Right cardiac atrium (tissue), 5 donors: ENCODE results near the gene EAF1. TPM values are rescaled to one million over a fixed set of nuclear protein-coding genes. Genes with fewer than 3 reads are reported as not detected.

Source experiments
- ATAC-seq, 2 donors: fragments of 200-7000 bp; cut with Tn5 transposase; one replicate each; pipeline versions ENCODE4 v1.8.0 to v1.9.1; 2020; ENCODE audit warnings: moderate library complexity in 2 of 2, mild to moderate bottlenecking in 1 of 2
- DNase-seq, 3 donors: peaks; one replicate each; pipeline ENCODE4 v3.0.0-alpha.2; 2020
- H3K27ac ChIP-seq: one replicate; pipeline ENCODE4 v1.5.1; 2013; ENCODE audit warnings: mild to moderate bottlenecking, low read length, control low read depth, moderate library complexity
- H3K27me3 ChIP-seq: one replicate; pipeline ENCODE4 v1.6.1; 2013; ENCODE audit not compliant: control insufficient read depth, insufficient read depth
- H3K4me1 ChIP-seq: one replicate; pipeline ENCODE4 v1.6.1; 2013; ENCODE audit warnings: low read length; ENCODE audit not compliant: control insufficient read depth, insufficient read depth
- H3K4me3 ChIP-seq: one replicate; pipeline ENCODE4 v1.5.1; 2013; ENCODE audit warnings: low read length, control low read depth
- H3K9me3 ChIP-seq: one replicate; pipeline ENCODE4 v1.6.1; 2013; ENCODE audit warnings: low read length; ENCODE audit not compliant: control insufficient read depth
- WGBS: extraction: QIAGEN DNeasy Blood & Tissue Kit; methylation state at CpG from one replicate; pipeline ENCODE4 v1.1.7; 2013; 5-methylcytosine and 5-hydroxymethylcytosine counted together
- intact Hi-C, 4 donors: fragments of 100-400 bp; cut with DNase I; formaldehyde crosslinking; loops; one replicate each; pipeline versions ENCODE4 v1.11.0 to v1.14.0; 2022 to 2023
- polyA plus RNA-seq: library from polyadenylated mRNA; stranded (reverse); fragments of 200-250 nt; gene quantifications from one replicate; pipeline ENCODE4 v1.2.3, GENCODE V29; 2013
- total RNA-seq, 4 donors: library from RNA; stranded (reverse); fragmentation: NEBNext Ultra II Directional; extraction: Animal tissue kit (Norgen Biotek cat#: 25700); gene quantifications; one replicate each; pipeline ENCODE4 v1.2.1, GENCODE V29; 2021
- donor health status: healthy with polysubstance abuse.
- donor health status: DM: no; HTN: yes; CAD: no.
- donor health status: DM: no; HTN: no; CAD: no.
- donor health status: DM: no; HTN: yes; CAD: no; lungs with severe emphysema.
- donor health status: DM: yes; HTN: yes; CAD: no.

The EAF1 gene
- total and polyA plus RNA-seq, 5 donors = 3.3 to 13.1 (median 7.8) TPM

DNA sequence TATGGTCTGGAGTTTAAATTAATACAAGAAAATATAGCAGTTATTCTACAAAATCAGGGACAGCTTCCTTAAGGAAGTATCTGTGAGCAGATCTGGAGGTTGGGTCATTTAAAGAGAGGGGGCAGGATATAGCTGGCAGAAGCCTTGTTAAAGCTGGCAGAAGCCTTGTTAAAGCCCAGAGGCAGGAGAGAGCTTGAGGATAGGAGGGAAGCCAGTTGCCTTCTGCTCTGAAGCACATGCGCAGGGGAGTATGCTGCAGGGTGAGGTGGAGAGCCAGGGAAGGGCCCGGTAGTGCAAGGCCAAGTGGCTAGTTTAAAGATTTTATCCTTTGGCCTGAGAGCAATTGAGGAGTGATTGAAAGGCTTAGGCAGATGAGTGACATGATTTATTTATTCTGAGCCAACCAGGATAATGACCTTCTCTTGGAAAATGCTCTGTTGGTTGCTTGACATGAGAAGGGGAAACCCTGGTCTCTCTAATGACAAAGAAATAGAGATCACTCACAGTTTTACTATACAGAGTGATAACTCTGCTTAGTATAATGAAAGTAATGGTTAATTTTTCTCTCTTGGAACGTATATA lies 3.9 kb downstream of the EAF1 start:
- ATAC-seq (no peak), DNase-seq (no peak)
- Histone ChIP-seq H3K4me1 (peaks cover 2% of the 10 kb centered on the region), H3K9me3 (no peaks in the 10 kb centered on the region), H3K27me3 (no peaks in the 10 kb centered on the region), H3K27ac (no peak overlapping the region), H3K4me3 (no peak overlapping the region)
- WGBS = 79% methylated on average over 3 of the region's 3 CpGs
- intact Hi-C loops = loop anchor here in 2 of 4 donors (10.0 kb wide), 2 partner anchors 123 to 133 kb away; no protein-coding TSS in a partner anchor

GRCh38 chr3:15433531-15433930 lies 6.1 kb downstream of the EAF1 start:
- Histone ChIP-seq H3K27ac (no peak overlapping the region), H3K4me1 (no peaks in the 10 kb centered on the region), H3K27me3 (no peaks in the 10 kb centered on the region), H3K9me3 (no peaks in the 10 kb centered on the region), H3K4me3 (no peak overlapping the region)
- DNase-seq (no peak), ATAC-seq (no peak)
- WGBS = 95% methylated on average over 1 of the region's 1 CpG
- intact Hi-C loops = loop anchor here in 2 of 4 donors (10.0 kb wide), 2 partner anchors 121 to 131 kb away; no protein-coding TSS in a partner anchor

GRCh38 chr3:15434756-15435155 lies 7.4 kb downstream of the EAF1 start:
- H3K4me1 ChIP-seq = no peaks in the 10 kb centered on the region
- no peak for ATAC-seq
- H3K27ac ChIP-seq = no peak overlapping the region
- 92% methylated on average over 4 of the region's 4 CpGs for WGBS
- intact Hi-C loops = loop anchor here in 2 of 4 donors (10.0 kb wide), 2 partner anchors 120 to 130 kb away; no protein-coding TSS in a partner anchor
- DNase-seq = no peak
- no peaks in the 10 kb centered on the region for H3K27me3 ChIP-seq
- H3K9me3 ChIP-seq = no peaks in the 10 kb centered on the region
- no peak overlapping the region for H3K4me3 ChIP-seq

GRCh38 chr3:15436246-15436645 lies 8.8 kb downstream of the EAF1 start:
- ATAC-seq (no peak), DNase-seq (no peak)
- H3K4me3 ChIP-seq = no peak overlapping the region
- no peak overlapping the region for H3K27ac ChIP-seq
- H3K4me1 ChIP-seq = no peaks in the 10 kb centered on the region
- WGBS = 93% methylated on average over 6 of the region's 6 CpGs
- H3K27me3 ChIP-seq = no peaks in the 10 kb centered on the region
- no peaks in the 10 kb centered on the region for H3K9me3 ChIP-seq
- intact Hi-C loops = loop anchor here in 2 of 4 donors (10.0 kb wide), 2 partner anchors 119 to 129 kb away; no protein-coding TSS in a partner anchor

- WGBS = 87% methylated on average over 4 of the region's 4 CpGs
- H3K27ac ChIP-seq = no peak overlapping the region
- no peaks in the 10 kb centered on the region for H3K4me1 ChIP-seq
- no peak overlapping the region for H3K4me3 ChIP-seq
- ATAC-seq (no peak), DNase-seq (no peak)
- H3K27me3 ChIP-seq = no peaks in the 10 kb centered on the region
- intact Hi-C loops = loop anchor here in 2 of 4 donors (10.0 kb wide), 2 partner anchors 116 to 126 kb away; no protein-coding TSS in a partner anchor
- no peaks in the 10 kb centered on the region for H3K9me3 ChIP-seq
These were observed 11.6 kb downstream of the EAF1 start for GRCh38 chr3:15438983-15439382.

DNA sequence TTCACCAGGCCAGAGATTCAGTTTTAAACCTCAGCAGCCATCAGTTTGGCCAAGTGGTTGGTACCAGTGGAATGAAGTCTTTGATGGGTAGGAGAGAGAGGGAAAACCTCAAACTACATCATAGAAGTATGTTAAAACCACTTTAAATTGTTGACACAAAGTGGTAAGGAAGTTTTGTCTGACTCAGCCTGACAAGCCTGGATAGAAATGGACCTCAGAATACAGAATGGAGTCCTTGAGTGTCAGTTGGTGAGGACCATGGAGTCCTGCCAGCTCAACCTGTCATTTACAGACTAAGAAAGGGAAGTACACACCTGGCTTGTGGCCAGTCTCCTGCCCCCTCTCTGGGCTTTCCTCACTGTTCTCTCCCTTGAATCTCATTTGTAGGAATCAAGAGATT lies 12.1 kb downstream of the EAF1 start:
- Histone ChIP-seq H3K4me3 (no peak overlapping the region), H3K27ac (no peak overlapping the region), H3K4me1 (no peaks in the 10 kb centered on the region), H3K9me3 (no peaks in the 10 kb centered on the region), H3K27me3 (no peaks in the 10 kb centered on the region)
- DNase-seq = no peak
- intact Hi-C loops = loop anchor here in 2 of 4 donors (10.0 kb wide), 2 partner anchors 115 to 125 kb away; no protein-coding TSS in a partner anchor
- ATAC-seq = no peak

GRCh38 chr3:15440891-15441290 lies 13.5 kb downstream of the EAF1 start:
- Histone ChIP-seq H3K9me3 (no peaks in the 10 kb centered on the region), H3K27ac (no peak overlapping the region), H3K4me1 (no peaks in the 10 kb centered on the region), H3K27me3 (no peaks in the 10 kb centered on the region), H3K4me3 (no peak overlapping the region)
- WGBS = 58% methylated on average over 4 of the region's 4 CpGs
- intact Hi-C loops = no loop called here
- ATAC-seq (no peak), DNase-seq (no peak)

GRCh38 chr3:15443826-15444524 lies 16.6 kb downstream of the EAF1 start:
- 78% methylated on average over 4 of the region's 4 CpGs for WGBS
- no peak for DNase-seq
- Histone ChIP-seq H3K27ac (no peak overlapping the region), H3K27me3 (no peaks in the 10 kb centered on the region), H3K4me1 (no peaks in the 10 kb centered on the region), H3K4me3 (no peak overlapping the region), H3K9me3 (no peaks in the 10 kb centered on the region)
- intact Hi-C loops = no loop called here
- peak in 1 of 2 donors; percentile 32 for ATAC-seq

- Histone ChIP-seq H3K4me3 (no peak overlapping the region), H3K27me3 (no peaks in the 10 kb centered on the region), H3K9me3 (no peaks in the 10 kb centered on the region), H3K4me1 (no peaks in the 10 kb centered on the region), H3K27ac (no peak overlapping the region)
- intact Hi-C loops = no loop called here
- ATAC-seq (no peak), DNase-seq (no peak)
- 86% methylated on average over 3 of the region's 3 CpGs for WGBS
These were observed 22.3 kb downstream of the EAF1 start for GRCh38 chr3:15449489-15450224.

DNA sequence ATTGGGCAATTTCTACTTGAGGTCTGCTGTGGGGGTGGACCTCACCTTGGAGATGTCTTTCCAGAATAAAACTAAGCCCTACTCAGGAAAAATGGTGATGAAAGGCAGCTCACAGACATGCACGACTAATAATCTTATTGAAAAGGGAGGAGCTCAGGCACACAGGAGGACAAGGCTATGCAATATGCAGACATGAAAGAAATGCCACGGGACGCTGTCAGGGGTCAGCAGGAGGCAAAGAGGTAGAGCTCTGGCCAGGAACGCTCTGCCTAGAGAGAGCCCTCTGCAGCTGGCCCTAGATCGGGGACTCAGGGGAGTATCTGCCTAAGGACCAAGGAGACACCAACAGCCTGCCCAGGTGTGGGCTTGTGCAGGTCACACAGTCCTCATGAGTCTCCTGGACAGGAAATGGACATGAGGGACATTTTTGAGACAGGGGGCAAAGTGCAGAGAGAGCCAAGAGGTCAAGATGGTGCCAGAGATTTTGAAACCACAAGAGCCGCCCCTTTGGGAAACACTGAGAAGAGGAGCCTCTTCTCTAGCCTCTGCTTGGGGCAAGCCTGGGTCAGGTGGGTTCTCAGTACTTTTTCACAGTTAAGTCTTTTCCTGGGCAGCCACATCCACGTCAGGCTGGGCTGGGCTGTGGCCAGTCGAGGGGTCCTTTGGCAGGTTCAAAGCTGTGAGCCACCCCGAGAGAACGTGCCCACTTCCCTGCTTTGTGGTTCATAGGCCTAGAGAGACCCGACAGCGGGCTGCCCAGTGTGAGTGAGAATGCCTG lies 23.2 kb downstream of the EAF1 start:
- Histone ChIP-seq H3K27ac (no peak overlapping the region), H3K27me3 (no peaks in the 10 kb centered on the region), H3K4me3 (no peak overlapping the region), H3K9me3 (no peaks in the 10 kb centered on the region), H3K4me1 (no peaks in the 10 kb centered on the region)
- intact Hi-C loops = no loop called here
- ATAC-seq (no peak), DNase-seq (no peak)
- WGBS = 93% methylated on average over 12 of the region's 12 CpGs
